HepG2 (cell line): ENCODE data around the gene DLG2. TPM values are rescaled to one million over a fixed set of nuclear protein-coding genes. Genes with fewer than 3 reads are reported as not detected.

ENCODE experiments used
- ATAC-seq: fragments of 200-7000 bp; cut with Tn5 transposase; 3 replicates; pipeline ENCODE4 v1.9.1; 2020; ENCODE audit warnings: mild to moderate bottlenecking, moderate library complexity
- BruUV-seq: library from RNA; stranded (reverse); fragments of 400-500 nt; replicated peaks from 2 replicates; lab custom pipeline; 2021; lab: Mats Ljungman, UMichigan
- CTCF ChIA-PET: fragments of 300-600 bp; formaldehyde crosslinking; extraction: SDS; loops from one replicate; lab custom pipeline; 2021; ENCODE audit warnings: low total read pairs, inconsistent platforms, low intra/inter-chr PET ratio; lab: Yijun Ruan, JAX
- POLR2A ChIA-PET: fragments of 350-600 bp; sonication (Branson Sonifier 250); formaldehyde crosslinking; loops from one replicate; lab custom pipeline; 2020; ENCODE audit warnings: antibody characterized with exemption, inconsistent platforms; lab: Yijun Ruan, JAX
- DNase-seq: peaks from one replicate; pipeline ENCODE4 v3.0.0-alpha.2; 2015; ENCODE audit warnings: low spot score
- FAIRE-seq: peaks from 3 replicates; lab custom pipeline; 2011; peaks lifted over from hg19 to GRCh38; lab: Jason Lieb, UNC
- H2AFZ ChIP-seq: one replicate; pipeline ENCODE4 v1.6.1; 2011; ENCODE audit warnings: low read length, inconsistent platforms
- H3K27ac ChIP-seq: fragments of 300-600 bp; 3 replicates; pipeline ENCODE4 v1.8.0; 2011; ENCODE audit warnings: mixed run types, mild to moderate bottlenecking, mixed read lengths, low read length, inconsistent platforms; ENCODE audit not compliant: insufficient read depth; ENCODE audit errors: extremely low read length
- H3K27me3 ChIP-seq, 2 experiments: fragments of 200-600 bp in 1 of 2; 2 replicates in 1 of 2; 3 replicates in 1 of 2; pipeline versions ENCODE4 v1.6.0 to v1.8.0; 2011; ENCODE audit warnings: low read length in 2 of 2, mild to moderate bottlenecking in 2 of 2, moderate library complexity in 2 of 2, inconsistent platforms in 1 of 2; ENCODE audit not compliant: insufficient read depth in 2 of 2, control insufficient read depth in 1 of 2
- H3K36me3 ChIP-seq, 2 experiments: fragments of 200-600 bp in 1 of 2; replicated peaks in 1 of 2; 2 replicates in 1 of 2; 3 replicates in 1 of 2; pipeline versions ENCODE4 v1.5.1 to v1.8.0; 2011; ENCODE audit warnings: low read length in 2 of 2, inconsistent platforms in 1 of 2; ENCODE audit not compliant: insufficient read depth in 2 of 2, control insufficient read depth in 1 of 2
- H3K4me1 ChIP-seq: 2 replicates; pipeline ENCODE4 v1.5.1; 2012; ENCODE audit warnings: low read length, inconsistent platforms; ENCODE audit not compliant: insufficient read depth
- H3K4me2 ChIP-seq: 2 replicates; pipeline ENCODE4 v1.6.0; 2011; ENCODE audit warnings: low read depth, low read length, inconsistent platforms
- H3K4me3 ChIP-seq, 3 experiments: fragments of 200-600 bp in 1 of 3; sonication (generic), shearing (Covaris generic) in 1 of 3; replicated peaks in 1 of 3; 2 replicates each; pipeline ENCODE4 v1.5.1; 2011 to 2016; ENCODE audit warnings: low read length in 3 of 3, inconsistent platforms in 2 of 3, low read depth in 2 of 3, mild to moderate bottlenecking in 2 of 3, control low read depth in 1 of 3, mixed read lengths in 1 of 3; ENCODE audit not compliant: insufficient read depth in 1 of 3
- H3K79me2 ChIP-seq: one replicate; pipeline ENCODE4 v1.6.1; 2011; ENCODE audit warnings: low read length, inconsistent platforms; ENCODE audit not compliant: insufficient read depth
- H3K9ac ChIP-seq: 2 replicates; pipeline ENCODE4 v1.6.0; 2011; ENCODE audit warnings: mild to moderate bottlenecking, low read depth, low read length, inconsistent platforms; ENCODE audit not compliant: insufficient read depth
- H3K9me3 ChIP-seq: 2 replicates; pipeline ENCODE4 v1.5.1; 2012; ENCODE audit warnings: mild to moderate bottlenecking, low read length
- H4K20me1 ChIP-seq: 2 replicates; pipeline ENCODE4 v1.6.0; 2011; ENCODE audit warnings: inconsistent platforms, mild to moderate bottlenecking, low read length, moderate library complexity; ENCODE audit not compliant: insufficient read depth
- ATM ChIP-seq: fragments of 450-650 bp; IDR thresholded peaks from 2 replicates; pipeline ENCODE4 v1.7.1; 2017; ENCODE audit warnings: mild to moderate bottlenecking, borderline replicate concordance
- BRD4 ChIP-seq: sonication (generic); formaldehyde crosslinking; IDR thresholded peaks from 2 replicates; pipeline ENCODE4 v1.4.0; 2020; ENCODE audit warnings: missing genetic modification reagents
- ELF1 ChIP-seq: sonication (generic); formaldehyde crosslinking; IDR thresholded peaks from 2 replicates; pipeline ENCODE4 v1.4.0; 2020; ENCODE audit warnings: missing genetic modification reagents
- GATAD2A ChIP-seq: IDR thresholded peaks from 2 replicates; pipeline ENCODE4 v1.6.1; 2016
- MAF1 ChIP-seq: sonication (generic); formaldehyde crosslinking; IDR thresholded peaks from 2 replicates; pipeline ENCODE4 v1.5.0; 2020; ENCODE audit warnings: missing genetic modification reagents, borderline replicate concordance
- MEF2D ChIP-seq: sonication (generic); formaldehyde crosslinking; IDR thresholded peaks from 2 replicates; pipeline ENCODE4 v1.5.1; 2020; ENCODE audit warnings: mild to moderate bottlenecking, missing genetic modification reagents
- PCBP1 ChIP-seq: fragments of 200-400 bp; formaldehyde crosslinking; IDR thresholded peaks from 2 replicates; pipeline ENCODE4 v1.6.1; 2017; ENCODE audit warnings: mild to moderate bottlenecking, low read depth, low read length, borderline replicate concordance
- ZNF274 ChIP-seq: sonication (generic); formaldehyde crosslinking; IDR thresholded peaks from 2 replicates; pipeline ENCODE4 v1.5.1; 2020; ENCODE audit warnings: mild to moderate bottlenecking, missing genetic modification reagents
- ZNF331 ChIP-seq: sonication (generic); formaldehyde crosslinking; IDR thresholded peaks from 2 replicates; pipeline ENCODE4 v1.4.0; 2020; ENCODE audit warnings: missing genetic modification reagents
- ZNF441 ChIP-seq: sonication (generic); formaldehyde crosslinking; IDR thresholded peaks from 2 replicates; pipeline ENCODE4 v1.7.0; 2021; ENCODE audit warnings: missing genetic modification reagents, borderline replicate concordance
- ZNF567 ChIP-seq: sonication (generic); formaldehyde crosslinking; IDR thresholded peaks from 2 replicates; pipeline ENCODE4 v1.8.1; 2023; ENCODE audit warnings: mild to moderate bottlenecking, missing genetic modification reagents, borderline replicate concordance
- ZNF614 ChIP-seq: IDR thresholded peaks from 2 replicates; pipeline ENCODE4 v1.6.1; 2018; ENCODE audit warnings: missing biosample characterization, missing genetic modification reagents, inconsistent platforms, borderline replicate concordance
- ZNF749 ChIP-seq: sonication (generic); formaldehyde crosslinking; IDR thresholded peaks from 2 replicates; pipeline ENCODE4 v1.8.0; 2022; ENCODE audit warnings: mild to moderate bottlenecking, missing genetic modification reagents, moderate library complexity, borderline replicate concordance
- WGBS: methylation state at CpG from one replicate; pipeline ENCODE4 v1.1.6; 2017; ENCODE audit warnings: low lambda C conversion rate; 5-methylcytosine and 5-hydroxymethylcytosine counted together
- in situ Hi-C: cut with HindIII; loops from 2 replicates; pipeline ENCODE4 v1.10.0; 2017; ENCODE audit warnings: low pct_unique_long_range_greater_than_20kb; ENCODE audit not compliant: extremely low pct_ligation_motif_present
- intact Hi-C: fragments of 100-400 bp; cut with micrococcal nuclease; formaldehyde crosslinking; loops from one replicate; pipeline ENCODE4 v1.10.0; 2022; ENCODE audit not compliant: unreplicated experiment
- polyA plus RNA-seq, 8 experiments: library from polyadenylated mRNA; depleted of rRNA in 3 of 8; stranded (reverse) in 7 of 8; unstranded in 1 of 8; fragments of >200 nt; fragmentation: Illumina TruSeq in 4 of 8; extraction: Trizol in 4 of 8; gene quantifications; 2 replicates each; pipeline versions ENCODE4 v1.2.1 to v1.2.3, GENCODE V29; 2011 to 2016; ENCODE audit warnings: low read depth in 4 of 8, missing spikeins in 1 of 8, mixed read lengths in 1 of 8; ENCODE audit not compliant: insufficient read depth in 1 of 8
- total RNA-seq, 5 experiments: library from RNA; depleted of rRNA; stranded (reverse); fragments of >200 nt; fragmentation: Illumina TruSeq; extraction: Trizol; gene quantifications; 2 replicates each; pipeline ENCODE4 v1.2.3, GENCODE V29; 2016; ENCODE audit warnings: low read depth in 1 of 5
- TF ChIP-seq, protein P1 (sequence below): IDR thresholded peaks from 2 replicates; pipeline ENCODE4 v1.6.1; 2016
- TF ChIP-seq, protein P2 (sequence below): sonication (generic); formaldehyde crosslinking; IDR thresholded peaks from 2 replicates; pipeline ENCODE4 v1.4.0; 2020; ENCODE audit warnings: mild to moderate bottlenecking, missing genetic modification reagents, borderline replicate concordance
- TF ChIP-seq, protein P3 (sequence below): sonication (generic); formaldehyde crosslinking; IDR thresholded peaks from 2 replicates; pipeline ENCODE4 v1.4.0; 2020; ENCODE audit warnings: mild to moderate bottlenecking, missing genetic modification reagents
- TF ChIP-seq, protein P4 (sequence below): conservative IDR thresholded peaks from 2 replicates; pipeline ENCODE4 v1.6.1; 2018; ENCODE audit warnings: missing genetic modification reagents

Gene DLG2
- total and polyA plus RNA-seq, 2 of the 13 experiments (the other 11 are each of a cell fraction or from before 2014, with no cell fraction given), result 0.46 to 1.0 TPM

DNA sequence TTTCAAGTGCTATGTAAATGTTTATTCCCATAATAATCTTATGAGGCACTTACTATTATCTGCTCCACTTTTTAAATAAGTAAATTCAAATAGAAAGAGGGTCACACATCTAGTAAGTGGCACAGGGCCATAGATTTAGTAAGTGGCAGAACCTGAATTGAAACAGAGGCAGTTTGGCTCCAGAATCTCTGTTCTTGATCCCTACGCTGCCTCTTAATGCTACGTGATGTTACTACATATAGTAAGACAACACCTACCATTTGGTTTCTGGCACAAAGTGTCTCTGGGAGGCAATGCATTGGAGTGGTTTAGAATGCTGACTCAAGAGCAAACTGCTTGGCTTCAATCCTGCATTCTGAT lies 1018.3 kb downstream of the DLG2 start:
- in situ Hi-C loops (no loop called here), intact Hi-C loops (loop anchor here (10.0 kb wide), 1 partner anchor 154 kb away; no protein-coding TSS in a partner anchor)
- ChIA-PET CTCF (no interaction called here), POLR2A (no interaction called here)
- Histone ChIP-seq H3K36me3 (no peaks in the 10 kb centered on the region), H3K4me1 (no peaks in the 10 kb centered on the region), H3K9me3 (no peaks in the 10 kb centered on the region), H4K20me1 (no peaks in the 10 kb centered on the region), H3K4me3 (no peak overlapping the region), H3K27me3 (no peaks in the 10 kb centered on the region), H3K9ac (no peak overlapping the region), H3K4me2 (no peak overlapping the region), H2AFZ (no peak overlapping the region), H3K79me2 (no peaks in the 10 kb centered on the region), H3K27ac (no peak overlapping the region)
- no peak for FAIRE-seq
- DNase-seq, result no peak
- WGBS, result 7% methylated on average over 2 of the region's 2 CpGs
- no TSS peak for BruUV-seq
- ATAC-seq, result no peak
- TF ChIP-seq GATAD2A, result no peak
- TF ChIP-seq, protein P1, sequence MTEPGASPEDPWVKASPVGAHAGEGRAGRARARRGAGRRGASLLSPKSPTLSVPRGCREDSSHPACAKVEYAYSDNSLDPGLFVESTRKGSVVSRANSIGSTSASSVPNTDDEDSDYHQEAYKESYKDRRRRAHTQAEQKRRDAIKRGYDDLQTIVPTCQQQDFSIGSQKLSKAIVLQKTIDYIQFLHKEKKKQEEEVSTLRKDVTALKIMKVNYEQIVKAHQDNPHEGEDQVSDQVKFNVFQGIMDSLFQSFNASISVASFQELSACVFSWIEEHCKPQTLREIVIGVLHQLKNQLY, result no peak
- TF ChIP-seq ZNF274 (CRISPR knock-in tag), result no peak
- no peak for TF ChIP-seq ELF1 (CRISPR knock-in tag)
- TF ChIP-seq, protein P2, sequence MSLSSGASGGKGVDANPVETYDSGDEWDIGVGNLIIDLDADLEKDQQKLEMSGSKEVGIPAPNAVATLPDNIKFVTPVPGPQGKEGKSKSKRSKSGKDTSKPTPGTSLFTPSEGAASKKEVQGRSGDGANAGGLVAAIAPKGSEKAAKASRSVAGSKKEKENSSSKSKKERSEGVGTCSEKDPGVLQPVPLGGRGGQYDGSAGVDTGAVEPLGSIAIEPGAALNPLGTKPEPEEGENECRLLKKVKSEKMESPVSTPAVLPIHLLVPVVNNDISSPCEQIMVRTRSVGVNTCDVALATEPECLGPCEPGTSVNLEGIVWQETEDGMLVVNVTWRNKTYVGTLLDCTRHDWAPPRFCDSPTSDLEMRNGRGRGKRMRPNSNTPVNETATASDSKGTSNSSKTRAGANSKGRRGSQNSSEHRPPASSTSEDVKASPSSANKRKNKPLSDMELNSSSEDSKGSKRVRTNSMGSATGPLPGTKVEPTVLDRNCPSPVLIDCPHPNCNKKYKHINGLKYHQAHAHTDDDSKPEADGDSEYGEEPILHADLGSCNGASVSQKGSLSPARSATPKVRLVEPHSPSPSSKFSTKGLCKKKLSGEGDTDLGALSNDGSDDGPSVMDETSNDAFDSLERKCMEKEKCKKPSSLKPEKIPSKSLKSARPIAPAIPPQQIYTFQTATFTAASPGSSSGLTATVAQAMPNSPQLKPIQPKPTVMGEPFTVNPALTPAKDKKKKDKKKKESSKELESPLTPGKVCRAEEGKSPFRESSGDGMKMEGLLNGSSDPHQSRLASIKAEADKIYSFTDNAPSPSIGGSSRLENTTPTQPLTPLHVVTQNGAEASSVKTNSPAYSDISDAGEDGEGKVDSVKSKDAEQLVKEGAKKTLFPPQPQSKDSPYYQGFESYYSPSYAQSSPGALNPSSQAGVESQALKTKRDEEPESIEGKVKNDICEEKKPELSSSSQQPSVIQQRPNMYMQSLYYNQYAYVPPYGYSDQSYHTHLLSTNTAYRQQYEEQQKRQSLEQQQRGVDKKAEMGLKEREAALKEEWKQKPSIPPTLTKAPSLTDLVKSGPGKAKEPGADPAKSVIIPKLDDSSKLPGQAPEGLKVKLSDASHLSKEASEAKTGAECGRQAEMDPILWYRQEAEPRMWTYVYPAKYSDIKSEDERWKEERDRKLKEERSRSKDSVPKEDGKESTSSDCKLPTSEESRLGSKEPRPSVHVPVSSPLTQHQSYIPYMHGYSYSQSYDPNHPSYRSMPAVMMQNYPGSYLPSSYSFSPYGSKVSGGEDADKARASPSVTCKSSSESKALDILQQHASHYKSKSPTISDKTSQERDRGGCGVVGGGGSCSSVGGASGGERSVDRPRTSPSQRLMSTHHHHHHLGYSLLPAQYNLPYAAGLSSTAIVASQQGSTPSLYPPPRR (CRISPR knock-in tag), result no peak
- TF ChIP-seq ZNF614 (CRISPR knock-in tag), result no peak
- no peak for TF ChIP-seq BRD4 (CRISPR knock-in tag)
- TF ChIP-seq PCBP1, result no peak
- no peak for TF ChIP-seq MAF1
- no peak for TF ChIP-seq ZNF567 (CRISPR knock-in tag)
- TF ChIP-seq, protein P3, sequence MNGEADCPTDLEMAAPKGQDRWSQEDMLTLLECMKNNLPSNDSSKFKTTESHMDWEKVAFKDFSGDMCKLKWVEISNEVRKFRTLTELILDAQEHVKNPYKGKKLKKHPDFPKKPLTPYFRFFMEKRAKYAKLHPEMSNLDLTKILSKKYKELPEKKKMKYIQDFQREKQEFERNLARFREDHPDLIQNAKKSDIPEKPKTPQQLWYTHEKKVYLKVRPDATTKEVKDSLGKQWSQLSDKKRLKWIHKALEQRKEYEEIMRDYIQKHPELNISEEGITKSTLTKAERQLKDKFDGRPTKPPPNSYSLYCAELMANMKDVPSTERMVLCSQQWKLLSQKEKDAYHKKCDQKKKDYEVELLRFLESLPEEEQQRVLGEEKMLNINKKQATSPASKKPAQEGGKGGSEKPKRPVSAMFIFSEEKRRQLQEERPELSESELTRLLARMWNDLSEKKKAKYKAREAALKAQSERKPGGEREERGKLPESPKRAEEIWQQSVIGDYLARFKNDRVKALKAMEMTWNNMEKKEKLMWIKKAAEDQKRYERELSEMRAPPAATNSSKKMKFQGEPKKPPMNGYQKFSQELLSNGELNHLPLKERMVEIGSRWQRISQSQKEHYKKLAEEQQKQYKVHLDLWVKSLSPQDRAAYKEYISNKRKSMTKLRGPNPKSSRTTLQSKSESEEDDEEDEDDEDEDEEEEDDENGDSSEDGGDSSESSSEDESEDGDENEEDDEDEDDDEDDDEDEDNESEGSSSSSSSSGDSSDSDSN (CRISPR knock-in tag), result no peak
- TF ChIP-seq, protein P4, sequence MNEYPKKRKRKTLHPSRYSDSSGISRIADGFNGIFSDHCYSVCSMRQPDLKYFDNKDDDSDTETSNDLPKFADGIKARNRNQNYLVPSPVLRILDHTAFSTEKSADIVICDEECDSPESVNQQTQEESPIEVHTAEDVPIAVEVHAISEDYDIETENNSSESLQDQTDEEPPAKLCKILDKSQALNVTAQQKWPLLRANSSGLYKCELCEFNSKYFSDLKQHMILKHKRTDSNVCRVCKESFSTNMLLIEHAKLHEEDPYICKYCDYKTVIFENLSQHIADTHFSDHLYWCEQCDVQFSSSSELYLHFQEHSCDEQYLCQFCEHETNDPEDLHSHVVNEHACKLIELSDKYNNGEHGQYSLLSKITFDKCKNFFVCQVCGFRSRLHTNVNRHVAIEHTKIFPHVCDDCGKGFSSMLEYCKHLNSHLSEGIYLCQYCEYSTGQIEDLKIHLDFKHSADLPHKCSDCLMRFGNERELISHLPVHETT (CRISPR knock-in tag), result no peak
- no peak for TF ChIP-seq ZNF749 (CRISPR knock-in tag)
- TF ChIP-seq MEF2D (CRISPR knock-in tag), result no peak
- no peak for TF ChIP-seq ZNF331 (CRISPR knock-in tag)
- TF ChIP-seq ZNF441 (CRISPR knock-in tag), result no peak
- no peak for TF ChIP-seq ATM
